Pancreas (tissue), 10 donors: Measurements from ENCODE around the gene R3HDM4. TPM values are rescaled to one million over a fixed set of nuclear protein-coding genes. Genes with fewer than 3 reads are reported as not detected.
"Not testable (repeated sequence)": the region's sequence is repeated elsewhere in the genome, so short reads cannot be mapped to it uniquely, and the experiment has no call there.

Experiments used
- ATAC-seq, 4 donors: fragments of 200-7000 bp; cut with Tn5 transposase; one replicate each; pipeline versions ENCODE4 v1.8.0 to v1.9.1; 2020; ENCODE audit warnings: mild to moderate bottlenecking in 4 of 4, moderate library complexity in 4 of 4
- DNase-seq, 6 donors: peaks; one replicate each; pipeline ENCODE4 v3.0.0-alpha.2; 2020
- FAIRE-seq: peaks from 2 replicates; lab custom pipeline; 2012; peaks lifted over from hg19 to GRCh38; lab: Jason Lieb, UNC
- H3K27ac ChIP-seq, 4 donors: fragments of 200-600 bp; sonication (generic); 1 replicate in 3 of 4; 2 replicates in 1 of 4; pipeline versions ENCODE4 v1.5.0 to v1.8.0; 2020
- H3K27me3 ChIP-seq, 4 donors: fragments of 200-600 bp; one replicate each; pipeline ENCODE4 v1.8.0; 2021
- H3K36me3 ChIP-seq, 3 donors: fragments of 200-600 bp; sonication (generic) in 1 of 3; one replicate each; pipeline versions ENCODE4 v1.5.0 to v1.8.0; 2020 to 2021
- H3K4me1 ChIP-seq, 3 donors: fragments of 200-600 bp; one replicate each; pipeline ENCODE4 v1.8.0; 2021
- H3K4me3 ChIP-seq, 4 donors: fragments of 200-600 bp; sonication (generic) in 2 of 4; one replicate each; pipeline versions ENCODE4 v1.5.0 to v1.8.0; 2020 to 2021
- H3K9me3 ChIP-seq, 4 donors: fragments of 200-600 bp; one replicate each; pipeline ENCODE4 v1.8.0; 2021
- WGBS, 2 donors: extraction: QIAGEN DNeasy Blood & Tissue Kit; methylation state at CpG; one replicate each; pipeline ENCODE4 v1.1.7; 2013; 5-methylcytosine and 5-hydroxymethylcytosine counted together
- intact Hi-C, 3 donors: fragments of 100-400 bp; cut with DNase I; formaldehyde crosslinking; loops; one replicate each; pipeline versions ENCODE4 v1.11.1 to v1.14.2; 2022
- polyA plus RNA-seq, 2 donors: library from polyadenylated mRNA; stranded (reverse); fragments of 200-250 nt; gene quantifications; one replicate each; pipeline ENCODE4 v1.2.3, GENCODE V29; 2013
- total RNA-seq, 6 donors: library from RNA; stranded (reverse); fragmentation: NEBNext Ultra II Directional in 4 of 6; extraction: Animal tissue kit (Norgen Biotek cat#: 25700) in 4 of 6; gene quantifications; one replicate each; pipeline versions ENCODE4 v1.2.1 to v1.2.4, GENCODE V29; 2021 to 2023
- TF ChIP-seq, protein P1 (sequence below), 4 donors: fragments of 200-600 bp; sonication (generic) in 3 of 4; IDR thresholded peaks; one replicate each; pipeline versions ENCODE4 v1.5.0 to v1.8.0; 2021; ENCODE audit warnings: antibody characterized with exemption in 4 of 4
- donor health status: healthy with polysubstance abuse.
- donor health status: DM: no; HTN: no; CAD: no; lungs with moderate emphysema.
- donor health status: DM: no; HTN: no; CAD: no.
- donor health status: control.
- donor health status: control.
- donor health status: Bipolar disorder and iron deficiency.
- donor health status: DM: yes; HTN: yes; CAD: no.
- donor health status: DM: no; HTN: no; CAD: no.
- donor health status: DM: no; HTN: no; CAD: no.
- donor health status: DM: yes; HTN: yes; CAD: no.

R3HDM4 gene
- total and polyA plus RNA-seq, 8 donors, result 21.6 to 57.2 (median 31.8) TPM

- H3K27ac ChIP-seq, result no peak overlapping the region
- no peaks in the 10 kb centered on the region for H3K4me1 ChIP-seq
- DNase-seq (no peak), ATAC-seq (no peak), FAIRE-seq (no peak)
- no peaks in the 10 kb centered on the region for H3K36me3 ChIP-seq
- no peak overlapping the region for H3K4me3 ChIP-seq
- WGBS, 2 donors, result 87 to 90% methylated on average over 36 of the region's 36 CpGs
- H3K9me3 ChIP-seq, result no peaks in the 10 kb centered on the region
- TF ChIP-seq, protein P1, sequence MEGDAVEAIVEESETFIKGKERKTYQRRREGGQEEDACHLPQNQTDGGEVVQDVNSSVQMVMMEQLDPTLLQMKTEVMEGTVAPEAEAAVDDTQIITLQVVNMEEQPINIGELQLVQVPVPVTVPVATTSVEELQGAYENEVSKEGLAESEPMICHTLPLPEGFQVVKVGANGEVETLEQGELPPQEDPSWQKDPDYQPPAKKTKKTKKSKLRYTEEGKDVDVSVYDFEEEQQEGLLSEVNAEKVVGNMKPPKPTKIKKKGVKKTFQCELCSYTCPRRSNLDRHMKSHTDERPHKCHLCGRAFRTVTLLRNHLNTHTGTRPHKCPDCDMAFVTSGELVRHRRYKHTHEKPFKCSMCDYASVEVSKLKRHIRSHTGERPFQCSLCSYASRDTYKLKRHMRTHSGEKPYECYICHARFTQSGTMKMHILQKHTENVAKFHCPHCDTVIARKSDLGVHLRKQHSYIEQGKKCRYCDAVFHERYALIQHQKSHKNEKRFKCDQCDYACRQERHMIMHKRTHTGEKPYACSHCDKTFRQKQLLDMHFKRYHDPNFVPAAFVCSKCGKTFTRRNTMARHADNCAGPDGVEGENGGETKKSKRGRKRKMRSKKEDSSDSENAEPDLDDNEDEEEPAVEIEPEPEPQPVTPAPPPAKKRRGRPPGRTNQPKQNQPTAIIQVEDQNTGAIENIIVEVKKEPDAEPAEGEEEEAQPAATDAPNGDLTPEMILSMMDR (IDR thresholded peaks at IDR 0.05), result no peak
- H3K27me3 ChIP-seq, result no peaks in the 10 kb centered on the region
- intact Hi-C loops, result no loop called here
Observed at GRCh38 chr19:958967-959855, 46.2 kb upstream of the R3HDM4 start.

DNA sequence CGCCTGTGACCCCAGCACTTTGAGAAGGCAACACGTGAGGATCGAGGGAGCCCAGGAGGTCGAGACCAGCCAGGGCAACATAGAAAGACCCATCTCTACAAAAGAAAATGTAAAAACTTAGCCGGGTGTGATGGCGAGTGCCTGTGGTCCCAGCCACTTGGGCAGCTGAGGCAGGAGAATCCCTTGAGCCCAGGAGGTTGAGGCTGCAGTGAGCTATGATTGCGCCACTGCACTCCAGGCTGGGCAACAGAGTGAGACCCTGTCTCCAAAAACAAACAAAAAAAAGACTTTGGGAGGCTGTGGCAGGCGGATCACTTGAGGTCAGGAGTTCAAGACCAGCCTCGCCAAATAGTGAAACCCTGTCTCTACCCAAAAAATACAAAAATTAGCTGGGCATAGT is 44.6 kb upstream of the R3HDM4 start:
- H3K27me3 ChIP-seq, DNase-seq, intact Hi-C loops, H3K4me3 ChIP-seq, FAIRE-seq, ATAC-seq, H3K9me3 ChIP-seq, H3K4me1 ChIP-seq, H3K36me3 ChIP-seq: not testable (repeated sequence)
- 93 to 94% methylated on average over 9 of the region's 9 CpGs for WGBS, 2 donors
- peak overlapping the region in 1 of 4 donors; percentile 83 for H3K27ac ChIP-seq

- intact Hi-C loops, result no loop called here
- Histone ChIP-seq H3K4me3 (peak overlapping the region in 1 of 4 donors; percentile 13), H3K27me3 (no peaks in the 10 kb centered on the region), H3K4me1 (peaks cover 8 to 9% (median 9%) of the 10 kb centered on the region in 3 donors), H3K9me3 (no peaks in the 10 kb centered on the region), H3K27ac (peak overlapping the region; percentile 59 to 83 (median 78)), H3K36me3 (no peaks in the 10 kb centered on the region)
- DNase-seq (peak in 3 of 6 donors; percentile 41 to 60 (median 42)), FAIRE-seq (no peak), ATAC-seq (peak in 3 of 4 donors; percentile 13 to 41 (median 36))
- WGBS, 2 donors, result 59 to 66% methylated on average over 27 of the region's 27 CpGs
- TF ChIP-seq, protein P1 (IDR thresholded peaks at IDR 0.05), result no peak
Observed at GRCh38 chr19:956766-957440, 43.9 kb upstream of the R3HDM4 start.

GRCh38 chr19:955803-956765 is 43.1 kb upstream of the R3HDM4 start:
- FAIRE-seq (no peak), DNase-seq (peak in 3 of 6 donors; percentile 60 to 82 (median 69)), ATAC-seq (peak; percentile 10 to 67 (median 64))
- Histone ChIP-seq H3K4me3 (peak overlapping the region in 1 of 4 donors; percentile 13), H3K27me3 (no peaks in the 10 kb centered on the region), H3K9me3 (no peaks in the 10 kb centered on the region), H3K36me3 (no peaks in the 10 kb centered on the region), H3K27ac (peak overlapping the region; percentile 59 to 83 (median 78)), H3K4me1 (peaks cover 8 to 9% (median 9%) of the 10 kb centered on the region in 3 donors)
- intact Hi-C loops, result no loop called here
- 75 to 78% methylated on average over 52 to 55 of the region's 55 CpGs for WGBS, 2 donors
- TF ChIP-seq, protein P1 (IDR thresholded peaks at IDR 0.05), result no peak
